Activated T-helper 17 cell treated with anti-CD3 and anti-CD28 coated beads, Interleukin-2, amount 50 U/mL, for 72 hours (primary cell): Measurements from ENCODE around the gene KIAA0586. TPM values are rescaled to one million over a fixed set of nuclear protein-coding genes. Genes with fewer than 3 reads are reported as not detected.
"Not testable (repeated sequence)": the region's sequence is repeated elsewhere in the genome, so short reads cannot be mapped to it uniquely, and the experiment has no call there.

Experiments
- ATAC-seq: fragments of 150-1000 bp; cut with Tn5 transposase; replicated peaks from 2 replicates; pipeline ENCODE4 v1.10.0; 2021; ENCODE audit warnings: mild to moderate bottlenecking, moderate library complexity
- H3K27ac Mint-ChIP-seq: one replicate; pipeline ENCODE4 v1.8.0; 2022; ENCODE audit warnings: mixed read lengths
- H3K27me3 Mint-ChIP-seq: one replicate; pipeline ENCODE4 v1.8.0; 2022; ENCODE audit warnings: mixed read lengths
- H3K36me3 Mint-ChIP-seq: one replicate; pipeline ENCODE4 v1.8.0; 2022; ENCODE audit warnings: low read depth, mild to moderate bottlenecking, mixed read lengths
- H3K4me1 Mint-ChIP-seq: one replicate; pipeline ENCODE4 v1.8.0; 2022; ENCODE audit warnings: mixed read lengths
- H3K4me3 Mint-ChIP-seq: one replicate; pipeline ENCODE4 v1.8.0; 2022; ENCODE audit warnings: mild to moderate bottlenecking, mixed read lengths
- H3K9me3 Mint-ChIP-seq: one replicate; pipeline ENCODE4 v1.8.0; 2022; ENCODE audit warnings: mixed read lengths
- total RNA-seq, 2 donors: library from RNA; stranded (reverse); gene quantifications; one replicate each; pipeline ENCODE4 v1.2.3, GENCODE V29; 2022

The KIAA0586 gene
- total RNA-seq, 2 donors from 2014 or later: 39.7 to 40.6 TPM

GRCh38 chr14:58574623-58575022 lies 147.1 kb downstream of the KIAA0586 start:
- H3K36me3 Mint-ChIP-seq: no peaks in the 10 kb centered on the region
- no peak for ATAC-seq

GRCh38 chr14:58575956-58576355 lies 148.4 kb downstream of the KIAA0586 start:
- Mint-ChIP-seq H3K27me3 (no peaks in the 10 kb centered on the region), H3K9me3 (no peaks in the 10 kb centered on the region), H3K36me3 (no peaks in the 10 kb centered on the region), H3K27ac (peak overlapping the region; percentile 0), H3K4me3 (no peak overlapping the region), H3K4me1 (peaks cover 19% of the 10 kb centered on the region)
- ATAC-seq: no peak

More at GRCh38 chr14:58574623-58575022, 147.1 kb downstream of the KIAA0586 start:
- Mint-ChIP-seq H3K4me3 (no peak overlapping the region), H3K27ac (no peak overlapping the region), H3K9me3 (no peaks in the 10 kb centered on the region), H3K27me3 (no peaks in the 10 kb centered on the region), H3K4me1 (peaks cover 19% of the 10 kb centered on the region)

GRCh38 chr14:58580035-58580434 lies 152.5 kb downstream of the KIAA0586 start:
- not testable (repeated sequence) for H3K4me1 Mint-ChIP-seq, ATAC-seq, H3K27ac Mint-ChIP-seq, H3K9me3 Mint-ChIP-seq, H3K4me3 Mint-ChIP-seq, H3K27me3 Mint-ChIP-seq, H3K36me3 Mint-ChIP-seq

- not testable (repeated sequence) for H3K9me3 Mint-ChIP-seq, H3K27ac Mint-ChIP-seq, H3K4me1 Mint-ChIP-seq, H3K4me3 Mint-ChIP-seq, H3K36me3 Mint-ChIP-seq, ATAC-seq
- H3K27me3 Mint-ChIP-seq: peaks cover 12% of the 10 kb centered on the region
Measured at GRCh38 chr14:58581389-58581788, 153.9 kb downstream of the KIAA0586 start.

- H3K4me3 Mint-ChIP-seq: no peak overlapping the region
- peaks cover 6% of the 10 kb centered on the region for H3K9me3 Mint-ChIP-seq
- no peaks in the 10 kb centered on the region for H3K36me3 Mint-ChIP-seq
- H3K27ac Mint-ChIP-seq: no peak overlapping the region
- peaks cover 16% of the 10 kb centered on the region for H3K27me3 Mint-ChIP-seq
- ATAC-seq: no peak
- H3K4me1 Mint-ChIP-seq: peaks cover 5% of the 10 kb centered on the region
Measured at GRCh38 chr14:58584383-58584782, 156.9 kb downstream of the KIAA0586 start.

- Mint-ChIP-seq H3K36me3 (no peaks in the 10 kb centered on the region), H3K27ac (no peak overlapping the region), H3K4me1 (peaks cover 5% of the 10 kb centered on the region), H3K27me3 (peaks cover 19% of the 10 kb centered on the region), H3K4me3 (no peak overlapping the region), H3K9me3 (peaks cover 6% of the 10 kb centered on the region)
- no peak for ATAC-seq
Measured at GRCh38 chr14:58587271-58587670, 159.8 kb downstream of the KIAA0586 start.

- H3K4me1 Mint-ChIP-seq, H3K4me3 Mint-ChIP-seq, H3K27ac Mint-ChIP-seq, H3K36me3 Mint-ChIP-seq, ATAC-seq, H3K9me3 Mint-ChIP-seq: not testable (repeated sequence)
- H3K27me3 Mint-ChIP-seq: peaks cover 12% of the 10 kb centered on the region
Measured at GRCh38 chr14:58588321-58588720, 160.8 kb downstream of the KIAA0586 start.

GRCh38 chr14:58593977-58594376 lies 166.5 kb downstream of the KIAA0586 start:
- no peaks in the 10 kb centered on the region for H3K9me3 Mint-ChIP-seq
- no peak overlapping the region for H3K4me3 Mint-ChIP-seq
- no peak overlapping the region for H3K27ac Mint-ChIP-seq
- no peaks in the 10 kb centered on the region for H3K4me1 Mint-ChIP-seq
- no peaks in the 10 kb centered on the region for H3K36me3 Mint-ChIP-seq
- H3K27me3 Mint-ChIP-seq: peaks cover 3% of the 10 kb centered on the region
- ATAC-seq: peak; percentile 43

- Mint-ChIP-seq H3K4me1 (peaks cover 5% of the 10 kb centered on the region), H3K4me3 (no peak overlapping the region), H3K27me3 (no peaks in the 10 kb centered on the region), H3K27ac (no peak overlapping the region), H3K9me3 (no peaks in the 10 kb centered on the region), H3K36me3 (no peaks in the 10 kb centered on the region)
- ATAC-seq: no peak
Measured at GRCh38 chr14:58597041-58597440, 169.5 kb downstream of the KIAA0586 start.

- no peaks in the 10 kb centered on the region for H3K9me3 Mint-ChIP-seq
- no peaks in the 10 kb centered on the region for H3K27me3 Mint-ChIP-seq
- H3K36me3 Mint-ChIP-seq: no peaks in the 10 kb centered on the region
- H3K4me1 Mint-ChIP-seq: peaks cover 5% of the 10 kb centered on the region
- ATAC-seq: peak; percentile 76
- H3K4me3 Mint-ChIP-seq: peak overlapping the region; percentile 34
- H3K27ac Mint-ChIP-seq: no peak overlapping the region
Measured at GRCh38 chr14:58598028-58598803, 170.7 kb downstream of the KIAA0586 start.

- peaks cover 5% of the 10 kb centered on the region for H3K4me1 Mint-ChIP-seq
- H3K27ac Mint-ChIP-seq: no peak overlapping the region
- H3K36me3 Mint-ChIP-seq: no peaks in the 10 kb centered on the region
- ATAC-seq: peak; percentile 45
- H3K4me3 Mint-ChIP-seq: peak overlapping the region; percentile 34
- H3K27me3 Mint-ChIP-seq: no peaks in the 10 kb centered on the region
- no peaks in the 10 kb centered on the region for H3K9me3 Mint-ChIP-seq
Measured at GRCh38 chr14:58598804-58599525, 171.4 kb downstream of the KIAA0586 start.

- Mint-ChIP-seq H3K9me3 (no peaks in the 10 kb centered on the region), H3K36me3 (no peaks in the 10 kb centered on the region), H3K27ac (no peak overlapping the region), H3K4me3 (no peak overlapping the region), H3K4me1 (peaks cover 5% of the 10 kb centered on the region), H3K27me3 (no peaks in the 10 kb centered on the region)
- ATAC-seq: no peak
Measured at GRCh38 chr14:58599707-58600106, 172.2 kb downstream of the KIAA0586 start.
